ENCODE data around the gene TAF6L.
A peak's percentile ranks its signal among the peaks of the same experiment; 100 is the strongest.
"Not testable (repeated sequence)": the region's sequence is repeated elsewhere in the genome, so short reads cannot be mapped to it uniquely, and the experiment has no call there.

Gene TAF6L

GRCh38 chr11:62727165-62727871 is 43.9 kb upstream of the TAF6L start, which contains the start of gene HNRNPUL2:
Gene HNRNPUL2 (minus strand): TSS chr11:62727457. CDS start chr11:62727156, 301 bp downstream.
- peak within 1 kb of the TSS; percentile 99 for H3K27ac ChIP-seq
- TF ChIP-seq ZFX (IDR thresholded peaks at IDR 0.05; ENCODE audit: borderline replicate concordance): no peak

DNA sequence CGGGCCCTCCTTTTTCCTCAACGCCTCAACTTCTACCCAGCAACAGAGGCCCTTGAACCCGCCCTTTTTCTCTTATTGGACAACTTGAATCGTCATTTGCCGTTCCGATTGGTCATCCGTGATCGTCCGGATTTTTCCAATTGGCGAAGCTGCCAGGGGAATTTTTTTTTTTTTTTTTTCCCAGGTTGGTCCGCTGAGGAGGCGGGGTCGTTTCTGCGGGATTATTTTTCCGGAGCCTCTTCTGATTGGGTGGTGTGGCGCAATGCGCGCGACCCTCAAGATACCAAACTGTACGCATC is 43.4 kb upstream of the TAF6L start:
- H3K27ac ChIP-seq: peak overlapping the region; percentile 99
- no peak for TF ChIP-seq ZFX (IDR thresholded peaks at IDR 0.05; ENCODE audit: borderline replicate concordance)
- no peak for TF ChIP-seq CTCF (IDR thresholded peaks at IDR 0.05)

GRCh38 chr11:62728171-62728988 is 42.8 kb upstream of the TAF6L start, which contains the start of gene TTC9C:
Gene TTC9C (plus strand): TSS chr11:62728486. CDS start chr11:62728849, 363 bp downstream.
- no peak for TF ChIP-seq CTCF (IDR thresholded peaks at IDR 0.05)
- no peak for TF ChIP-seq ZFX (IDR thresholded peaks at IDR 0.05; ENCODE audit: borderline replicate concordance)
- H3K27ac ChIP-seq: peak within 1 kb of the TSS; percentile 99

DNA sequence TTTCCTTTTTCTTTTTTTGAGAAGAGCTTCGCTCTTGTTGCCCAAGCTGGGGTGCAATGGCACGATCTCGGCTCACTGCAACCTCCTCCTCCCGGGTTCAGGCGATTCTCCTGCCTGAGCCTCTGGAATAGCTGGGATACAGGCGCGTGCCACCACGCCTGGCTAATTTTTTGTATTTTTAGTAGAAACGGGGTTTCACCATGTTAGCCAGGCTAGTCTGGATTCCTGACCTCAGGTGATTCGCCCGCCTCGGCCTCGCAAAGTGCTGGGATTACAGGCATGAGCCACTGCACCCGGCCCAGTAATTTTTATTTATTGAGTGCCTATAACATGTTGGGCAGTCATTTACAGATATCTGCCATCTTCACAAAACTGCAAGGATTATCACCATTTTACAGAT is 41.1 kb upstream of the TAF6L start:
- H3K27ac ChIP-seq: peak overlapping the region; percentile 99

- no peak overlapping the region for H3K27ac ChIP-seq
- TF ChIP-seq ZFX (IDR thresholded peaks at IDR 0.05; ENCODE audit: borderline replicate concordance) (no peak), CTCF (IDR thresholded peaks at IDR 0.05) (no peak)
These were observed 38.4 kb upstream of the TAF6L start for GRCh38 chr11:62732830-62733229.

DNA sequence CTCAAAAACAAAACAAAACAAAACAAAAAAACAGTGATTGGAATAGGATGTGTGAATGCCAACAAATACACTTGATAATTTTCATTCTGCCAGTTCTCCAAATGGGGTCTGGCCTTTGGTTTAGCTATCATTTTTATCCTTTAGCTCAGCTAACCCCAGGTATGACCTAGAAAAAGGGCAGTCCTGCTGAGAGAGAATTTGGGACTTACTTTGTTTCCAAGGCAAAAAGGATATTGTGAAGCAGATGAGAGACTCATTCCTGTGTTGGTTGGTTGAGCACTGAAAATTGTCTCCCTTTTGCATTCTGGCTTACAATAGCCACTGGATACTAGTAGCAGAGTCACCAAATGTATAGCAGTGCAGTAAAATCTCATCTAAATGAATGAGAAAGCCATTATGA is 34.0 kb upstream of the TAF6L start:
- H3K27ac ChIP-seq: no peak overlapping the region
- TF ChIP-seq CTCF (IDR thresholded peaks at IDR 0.05) (no peak), ZFX (IDR thresholded peaks at IDR 0.05; ENCODE audit: borderline replicate concordance) (no peak)

- no peak for TF ChIP-seq ZFX (IDR thresholded peaks at IDR 0.05; ENCODE audit: borderline replicate concordance)
- no peak overlapping the region for H3K27ac ChIP-seq
These were observed 23.6 kb upstream of the TAF6L start for GRCh38 chr11:62747475-62748160.

- H3K27ac ChIP-seq: not testable (repeated sequence)
These were observed 21.3 kb upstream of the TAF6L start for GRCh38 chr11:62749931-62750330.

GRCh38 chr11:62752177-62752785 is 18.9 kb upstream of the TAF6L start:
- TF ChIP-seq ZFX (IDR thresholded peaks at IDR 0.05; ENCODE audit: borderline replicate concordance) (no peak), CTCF (IDR thresholded peaks at IDR 0.05) (no peak)
- no peak overlapping the region for H3K27ac ChIP-seq

Data from 22Rv1 (cell line).